Activated CD4-positive, alpha-beta T cell treated with anti-CD3 and anti-CD28 coated beads, Interleukin-2, amount 50 U/mL, for 24 hours (primary cell): ENCODE data around the gene FGD3.

Source experiments
- DNase-seq, 2 donors: peaks; one replicate each; pipeline ENCODE4 v3.0.0-alpha.2; 2020; ENCODE audit warnings: low read depth in 1 of 2, low spot score in 1 of 2

Gene FGD3

GRCh38 chr9:93072383-93072795, 125.1 kb downstream of the FGD3 start:
- DNase-seq = no peak

- DNase-seq = no peak
Observed at GRCh38 chr9:93076101-93076791, 128.9 kb downstream of the FGD3 start.

- DNase-seq = no peak
Observed at GRCh38 chr9:93076792-93077128, 129.4 kb downstream of the FGD3 start.

GRCh38 chr9:93077367-93077766, 130.0 kb downstream of the FGD3 start:
- no peak for DNase-seq

- no peak for DNase-seq
Observed at GRCh38 chr9:93077811-93078210, 130.5 kb downstream of the FGD3 start.

GRCh38 chr9:93079371-93079770, 132.0 kb downstream of the FGD3 start:
- no peak for DNase-seq

GRCh38 chr9:93080406-93080805, 133.1 kb downstream of the FGD3 start:
- DNase-seq = no peak

- no peak for DNase-seq
Observed at GRCh38 chr9:93081081-93081529, 133.8 kb downstream of the FGD3 start.

GRCh38 chr9:93081931-93082330, 134.6 kb downstream of the FGD3 start:
- no peak for DNase-seq

- no peak for DNase-seq
Observed at GRCh38 chr9:93082841-93083411, 135.6 kb downstream of the FGD3 start.

- DNase-seq = no peak
Observed at GRCh38 chr9:93083592-93084470, 136.5 kb downstream of the FGD3 start.

- no peak for DNase-seq
Observed at GRCh38 chr9:93084471-93084881, 137.2 kb downstream of the FGD3 start.

- DNase-seq = no peak
Observed at GRCh38 chr9:93085676-93086075, 138.4 kb downstream of the FGD3 start.
